ENCODE data around the gene KRT74.

The KRT74 gene

DNA sequence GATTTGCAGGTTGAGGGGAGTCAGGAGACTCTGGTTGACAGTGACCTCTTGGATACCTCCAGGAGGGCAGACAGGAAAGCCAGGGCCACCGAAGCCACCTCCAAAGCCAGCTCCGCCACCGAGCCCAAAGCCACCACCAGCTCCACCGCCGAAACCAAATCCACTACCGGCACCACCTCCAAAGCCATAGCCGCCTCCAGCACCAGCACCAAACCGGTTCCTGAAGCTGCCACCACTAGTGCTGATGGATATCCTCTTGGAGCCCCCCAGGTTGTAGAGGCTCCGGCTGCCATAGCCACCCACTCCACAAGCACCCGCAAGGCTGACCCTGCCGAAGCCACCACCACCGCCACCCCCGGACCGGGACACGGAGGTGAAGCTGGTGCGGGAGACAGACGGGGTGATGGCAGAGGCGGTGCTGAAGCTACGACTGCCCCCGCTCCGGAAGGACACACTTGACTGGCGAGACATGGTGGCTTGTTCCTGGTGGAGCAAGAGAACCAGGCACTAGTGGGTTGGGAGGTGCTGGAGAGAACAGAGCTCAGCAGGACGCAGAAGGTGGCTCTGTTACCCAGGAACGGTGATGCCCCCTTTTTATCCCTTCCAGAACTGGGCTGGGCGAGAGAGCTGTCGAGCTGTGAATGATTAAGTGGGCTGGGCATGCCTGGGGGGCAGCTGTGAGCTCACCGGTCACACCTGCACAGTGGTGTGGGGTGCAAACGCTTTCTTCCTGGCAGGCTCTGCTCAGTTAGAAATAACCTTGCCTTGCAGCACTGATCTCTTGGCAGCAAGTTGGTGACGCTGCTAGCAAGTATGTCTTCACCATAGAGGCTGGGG, 53.6 kb downstream of the KRT74 start, which contains the start of gene KRT5:
Gene KRT5, minus strand, starts transcription at position 569 of the 837 bp plus-strand sequence. Its CDS starts 98 bp downstream, at position 471.
- DNase-seq (ENCODE audit: low read depth), result no peak

DNA sequence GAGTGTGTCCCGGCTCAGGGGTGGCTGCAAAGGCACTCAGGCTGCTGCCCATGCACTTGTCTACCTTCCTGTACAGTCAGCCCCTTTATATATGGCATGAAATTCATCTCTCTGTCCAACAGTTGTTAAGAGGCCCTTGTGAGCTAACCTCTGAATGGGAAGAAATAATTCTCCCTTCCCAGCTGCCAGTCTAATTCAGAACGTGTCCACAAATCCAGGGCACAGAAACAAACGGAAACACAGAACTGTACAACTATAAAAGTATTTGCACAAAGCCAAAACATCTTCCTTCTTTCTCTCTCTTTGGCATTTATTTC, 54.3 kb downstream of the KRT74 start:
- no peak for DNase-seq (ENCODE audit: low read depth)

GRCh38 chr12:52518574-52519386, 54.9 kb downstream of the KRT74 start:
- no peak for DNase-seq (ENCODE audit: low read depth)

DNA sequence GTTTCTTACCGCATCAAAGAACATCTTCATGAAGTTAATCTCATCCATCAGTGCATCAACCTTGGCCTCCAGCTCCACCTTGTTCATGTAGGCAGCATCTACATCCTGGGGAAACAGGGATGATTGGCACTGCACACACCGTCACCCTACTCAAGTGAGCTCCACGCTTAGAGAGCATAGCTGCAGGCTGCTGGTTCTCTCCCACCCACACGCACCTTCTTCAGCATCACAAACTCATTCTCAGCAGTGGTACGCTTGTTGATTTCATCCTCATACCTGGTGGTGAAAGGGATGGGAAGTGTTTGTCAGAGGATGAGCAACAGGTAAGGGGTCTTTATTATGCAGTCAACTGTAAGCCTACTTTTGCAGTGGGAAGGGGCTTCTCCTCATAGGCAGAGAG, 55.8 kb downstream of the KRT74 start:
- no peak for DNase-seq (ENCODE audit: low read depth)

DNA sequence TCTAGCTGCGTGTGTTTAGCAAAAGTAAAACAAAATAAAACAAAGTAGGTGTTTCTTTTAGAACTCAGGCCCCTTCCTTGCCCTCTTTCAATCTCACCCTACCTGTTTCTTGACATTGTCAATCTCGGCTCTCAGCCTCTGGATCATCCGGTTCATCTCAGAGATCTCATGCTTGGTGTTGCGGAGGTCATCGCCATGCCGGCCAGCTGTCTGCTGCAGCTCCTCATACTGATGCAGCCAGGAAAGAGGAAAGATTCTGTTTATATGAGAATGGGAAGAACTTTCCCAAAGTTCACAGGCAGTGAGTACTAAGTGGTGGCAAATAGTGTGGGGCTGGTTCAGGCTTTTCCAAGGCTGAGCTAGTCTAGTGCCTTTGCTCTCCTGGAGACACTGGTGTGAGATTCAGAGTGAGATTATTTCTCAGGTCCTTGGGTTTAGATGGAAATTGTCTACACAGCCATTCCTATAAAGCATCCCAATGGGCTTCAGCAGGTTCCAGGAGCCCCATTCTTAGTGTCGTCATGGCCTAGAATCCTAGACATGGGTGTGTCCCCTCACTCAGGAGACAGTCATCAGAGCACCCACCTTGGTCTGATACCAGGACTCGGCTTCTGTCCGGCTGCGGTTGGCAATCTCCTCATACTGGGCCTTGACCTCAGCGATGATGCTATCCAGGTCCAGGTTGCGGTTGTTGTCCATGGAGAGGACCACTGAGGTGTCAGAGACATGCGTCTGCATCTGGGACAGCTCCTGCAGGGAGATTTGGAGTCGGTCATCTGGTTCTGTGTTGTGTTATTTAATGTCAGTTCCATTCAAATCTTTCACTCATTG, 56.4 kb downstream of the KRT74 start:
- no peak for DNase-seq (ENCODE audit: low read depth)

DNA sequence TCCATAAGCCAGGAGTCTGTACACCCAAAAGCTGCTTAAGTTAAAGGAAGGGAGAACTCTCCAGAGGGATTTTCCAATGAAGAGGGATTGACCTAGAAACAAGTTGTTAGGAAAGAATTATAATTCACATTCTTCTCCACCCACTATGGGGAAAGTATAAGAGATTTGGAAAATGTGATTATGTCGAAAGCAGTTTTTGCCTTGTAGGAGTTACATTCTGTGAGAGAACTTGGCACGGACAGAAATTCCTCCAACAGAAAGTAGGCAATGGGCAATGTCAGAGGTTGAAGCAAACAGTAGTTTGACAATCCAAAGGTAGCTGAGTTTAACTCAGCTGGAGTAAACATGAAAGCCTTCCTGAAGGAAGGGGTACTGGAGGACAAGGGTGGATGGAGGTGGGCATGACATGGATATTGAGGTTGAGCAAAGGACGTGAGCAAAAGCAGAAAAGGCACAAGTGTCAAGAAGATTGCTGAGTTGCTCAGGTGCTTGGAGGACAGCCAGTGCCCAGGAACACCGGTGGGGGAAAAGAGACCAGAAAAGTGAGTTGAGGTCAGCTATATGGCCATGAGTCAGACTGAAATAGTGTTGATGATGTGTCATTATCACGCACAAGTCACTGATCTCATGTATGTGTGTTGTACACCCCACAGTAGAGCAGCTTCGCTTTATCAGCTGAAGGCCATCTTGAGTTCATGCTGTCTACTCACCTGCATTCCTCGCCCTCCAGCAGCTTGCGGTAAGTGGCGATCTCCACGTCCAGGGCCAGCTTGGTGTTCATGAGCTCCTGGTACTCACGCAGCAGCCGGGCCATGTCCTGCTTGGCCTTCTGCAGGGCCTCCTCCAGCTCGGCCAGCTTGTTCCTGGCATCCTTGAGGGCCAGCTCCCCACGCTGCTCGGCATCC, 57.5 kb downstream of the KRT74 start:
- DNase-seq (ENCODE audit: low read depth), result peak; percentile 16

Measured in fibroblast of gingiva (primary cell).